Neural progenitor cell (in vitro differentiated cells): ENCODE results near the gene TGM5. TPM values are rescaled to one million over a fixed set of nuclear protein-coding genes. Genes with fewer than 3 reads are reported as not detected.

Experiments used
- DNase-seq: peaks from one replicate; pipeline ENCODE4 v3.0.0-alpha.2; 2016; ENCODE audit warnings: low spot score
- H2AFZ ChIP-seq: fragments of 200-600 bp; sonication (generic); replicated peaks from 2 replicates; pipeline ENCODE4 v1.6.1; 2016; ENCODE audit warnings: antibody characterized with exemption
- H3F3A ChIP-seq: fragments of 200-600 bp; sonication (generic); 2 replicates; pipeline ENCODE4 v1.6.1; 2016; ENCODE audit warnings: antibody characterized with exemption, low read depth
- H3K27ac ChIP-seq: fragments of 200-600 bp; sonication (generic); 2 replicates; pipeline ENCODE4 v1.5.1; 2016; ENCODE audit warnings: mild to moderate bottlenecking
- H3K27me3 ChIP-seq: fragments of 200-600 bp; sonication (generic); 2 replicates; pipeline ENCODE4 v1.6.1; 2016; ENCODE audit warnings: mild to moderate bottlenecking, moderate library complexity
- H3K36me3 ChIP-seq: fragments of 200-600 bp; sonication (generic); 2 replicates; pipeline ENCODE4 v1.5.1; 2016
- H3K4me1 ChIP-seq: fragments of 200-600 bp; sonication (generic); 2 replicates; pipeline ENCODE4 v1.6.1; 2016; ENCODE audit warnings: mixed run types
- H3K4me2 ChIP-seq: fragments of 200-600 bp; sonication (generic); 2 replicates; pipeline ENCODE4 v1.6.1; 2016
- H3K4me3 ChIP-seq: fragments of 200-600 bp; sonication (generic); 2 replicates; pipeline ENCODE4 v1.5.1; 2016
- H3K79me2 ChIP-seq: fragments of 200-600 bp; sonication (generic); 2 replicates; pipeline ENCODE4 v1.6.1; 2016; ENCODE audit warnings: low read depth
- H3K9ac ChIP-seq: fragments of 200-600 bp; sonication (generic); 2 replicates; pipeline ENCODE4 v1.6.1; 2016
- H3K9me3 ChIP-seq: fragments of 200-600 bp; sonication (generic); 2 replicates; pipeline ENCODE4 v1.5.1; 2016; ENCODE audit warnings: low read depth
- H4K20me1 ChIP-seq: fragments of 200-600 bp; sonication (generic); 2 replicates; pipeline ENCODE4 v1.6.1; 2016; ENCODE audit warnings: low read depth
- H3K27ac Mint-ChIP-seq: 3 replicates; pipeline ENCODE4 v1.8.0; 2021; ENCODE audit warnings: mixed read lengths
- H3K27me3 Mint-ChIP-seq: 2 replicates; pipeline ENCODE4 v1.8.0; 2022; ENCODE audit warnings: low read depth, mild to moderate bottlenecking, inconsistent platforms, moderate library complexity, mixed read lengths; ENCODE audit not compliant: insufficient read depth
- H3K36me3 Mint-ChIP-seq: 3 replicates; pipeline ENCODE4 v1.8.0; 2021; ENCODE audit warnings: mixed read lengths
- H3K4me1 Mint-ChIP-seq: 3 replicates; pipeline ENCODE4 v1.8.0; 2021; ENCODE audit warnings: mixed read lengths
- H3K4me3 Mint-ChIP-seq: 3 replicates; pipeline ENCODE4 v1.8.0; 2021; ENCODE audit warnings: mild to moderate bottlenecking, moderate library complexity, mixed read lengths
- H3K9me3 Mint-ChIP-seq: 3 replicates; pipeline ENCODE4 v1.8.0; 2020; ENCODE audit warnings: mixed read lengths
- EZH2 ChIP-seq: fragments of 200-600 bp; sonication (generic); IDR thresholded peaks from 2 replicates; pipeline ENCODE4 v1.6.1; 2017; ENCODE audit warnings: antibody characterized with exemption, mild to moderate bottlenecking, moderate library complexity
- EZH2phosphoT487 ChIP-seq: fragments of 200-600 bp; sonication (generic); IDR thresholded peaks from 2 replicates; pipeline ENCODE4 v1.6.1; 2017; ENCODE audit warnings: antibody characterized with exemption
- total RNA-seq: library from RNA; depleted of rRNA; stranded (reverse); fragments of >200 nt; gene quantifications from 2 replicates; pipeline ENCODE4 v1.2.3, GENCODE V29; 2015; ENCODE audit warnings: low replicate concordance
- TF ChIP-seq, protein P1 (sequence below): fragments of 200-600 bp; sonication (generic); IDR thresholded peaks from 2 replicates; pipeline ENCODE4 v1.5.1; 2017; ENCODE audit warnings: antibody characterized with exemption, mild to moderate bottlenecking

Gene TGM5
- total RNA-seq, 1 donor from 2014 or later = not detected

DNA sequence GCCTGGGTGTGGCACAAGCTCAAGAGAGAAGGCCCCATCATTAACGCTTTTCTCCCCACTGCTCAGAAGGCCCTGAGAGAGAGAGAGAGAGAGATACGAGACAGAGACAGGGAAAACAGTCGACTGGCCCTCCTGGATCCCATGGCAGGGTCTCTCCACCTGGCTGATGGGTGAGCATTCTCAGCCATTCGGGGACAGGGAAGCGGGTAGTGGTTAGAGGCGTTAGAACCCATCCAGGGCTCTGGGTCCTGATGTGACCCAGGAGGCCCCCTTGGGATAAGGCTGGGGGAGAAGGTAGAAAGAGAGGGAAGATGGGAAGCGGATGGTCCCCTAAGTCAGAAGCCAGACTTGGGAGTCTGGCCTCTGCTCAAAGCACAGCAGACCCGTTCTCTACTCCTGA, 7.9 kb downstream of the TGM5 start:
- no peak for TF ChIP-seq EZH2phosphoT487
- DNase-seq = no peak

DNA sequence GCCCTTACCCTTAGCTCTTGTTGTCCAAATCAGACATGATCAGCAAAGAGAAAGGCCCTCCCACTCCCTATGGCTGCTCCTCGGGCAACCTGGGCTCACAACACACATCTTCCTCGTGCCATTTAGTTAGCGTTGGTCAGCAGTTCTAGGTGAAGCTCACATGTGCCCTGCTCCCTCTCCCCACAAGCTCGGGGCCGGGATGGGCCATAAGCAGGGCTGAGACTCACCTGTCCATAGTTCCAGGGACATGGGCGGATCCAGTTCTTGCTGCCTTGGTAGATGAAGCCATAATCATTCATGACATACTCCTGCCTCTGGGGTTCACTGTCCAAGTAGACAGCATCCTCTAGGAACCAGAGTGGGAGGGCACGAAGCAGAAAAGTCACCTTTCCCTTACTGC, 10.4 kb downstream of the TGM5 start:
- Histone ChIP-seq H3K27ac (no peak overlapping the region), H2AFZ (no peak overlapping the region), H3K9me3 (no peaks in the 10 kb centered on the region), H3K27me3 (no peaks in the 10 kb centered on the region), H4K20me1 (no peaks in the 10 kb centered on the region), H3F3A (no peaks in the 10 kb centered on the region), H3K4me2 (no peak overlapping the region), H3K4me1 (no peaks in the 10 kb centered on the region), H3K79me2 (no peaks in the 10 kb centered on the region), H3K9ac (no peak overlapping the region), H3K36me3 (no peaks in the 10 kb centered on the region), H3K4me3 (no peak overlapping the region)
- peaks cover 12% of the 10 kb centered on the region for H3K27me3 Mint-ChIP-seq
- H3K27ac Mint-ChIP-seq = no peak overlapping the region
- no peaks in the 10 kb centered on the region for H3K36me3 Mint-ChIP-seq
- H3K4me3 Mint-ChIP-seq = no peak overlapping the region
- no peak for TF ChIP-seq EZH2
- no peak for TF ChIP-seq EZH2phosphoT487
- TF ChIP-seq, protein P1, sequence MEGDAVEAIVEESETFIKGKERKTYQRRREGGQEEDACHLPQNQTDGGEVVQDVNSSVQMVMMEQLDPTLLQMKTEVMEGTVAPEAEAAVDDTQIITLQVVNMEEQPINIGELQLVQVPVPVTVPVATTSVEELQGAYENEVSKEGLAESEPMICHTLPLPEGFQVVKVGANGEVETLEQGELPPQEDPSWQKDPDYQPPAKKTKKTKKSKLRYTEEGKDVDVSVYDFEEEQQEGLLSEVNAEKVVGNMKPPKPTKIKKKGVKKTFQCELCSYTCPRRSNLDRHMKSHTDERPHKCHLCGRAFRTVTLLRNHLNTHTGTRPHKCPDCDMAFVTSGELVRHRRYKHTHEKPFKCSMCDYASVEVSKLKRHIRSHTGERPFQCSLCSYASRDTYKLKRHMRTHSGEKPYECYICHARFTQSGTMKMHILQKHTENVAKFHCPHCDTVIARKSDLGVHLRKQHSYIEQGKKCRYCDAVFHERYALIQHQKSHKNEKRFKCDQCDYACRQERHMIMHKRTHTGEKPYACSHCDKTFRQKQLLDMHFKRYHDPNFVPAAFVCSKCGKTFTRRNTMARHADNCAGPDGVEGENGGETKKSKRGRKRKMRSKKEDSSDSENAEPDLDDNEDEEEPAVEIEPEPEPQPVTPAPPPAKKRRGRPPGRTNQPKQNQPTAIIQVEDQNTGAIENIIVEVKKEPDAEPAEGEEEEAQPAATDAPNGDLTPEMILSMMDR = no peak
- H3K4me1 Mint-ChIP-seq = no peaks in the 10 kb centered on the region
- no peak for DNase-seq
- no peaks in the 10 kb centered on the region for H3K9me3 Mint-ChIP-seq

More for the DNA sequence above, 7.9 kb downstream of the TGM5 start:
- Histone ChIP-seq H4K20me1 (no peaks in the 10 kb centered on the region), H3K4me1 (no peaks in the 10 kb centered on the region), H3K79me2 (no peaks in the 10 kb centered on the region), H3K27me3 (peaks cover 7% of the 10 kb centered on the region), H3F3A (no peaks in the 10 kb centered on the region), H3K27ac (no peak overlapping the region), H3K9me3 (no peaks in the 10 kb centered on the region), H3K9ac (no peak overlapping the region), H3K36me3 (no peaks in the 10 kb centered on the region), H2AFZ (no peak overlapping the region), H3K4me3 (no peak overlapping the region), H3K4me2 (no peak overlapping the region)
- Mint-ChIP-seq H3K36me3 (no peaks in the 10 kb centered on the region), H3K4me1 (no peaks in the 10 kb centered on the region), H3K4me3 (no peak overlapping the region), H3K27me3 (peaks cover 5% of the 10 kb centered on the region), H3K9me3 (no peaks in the 10 kb centered on the region), H3K27ac (no peak overlapping the region)

DNA sequence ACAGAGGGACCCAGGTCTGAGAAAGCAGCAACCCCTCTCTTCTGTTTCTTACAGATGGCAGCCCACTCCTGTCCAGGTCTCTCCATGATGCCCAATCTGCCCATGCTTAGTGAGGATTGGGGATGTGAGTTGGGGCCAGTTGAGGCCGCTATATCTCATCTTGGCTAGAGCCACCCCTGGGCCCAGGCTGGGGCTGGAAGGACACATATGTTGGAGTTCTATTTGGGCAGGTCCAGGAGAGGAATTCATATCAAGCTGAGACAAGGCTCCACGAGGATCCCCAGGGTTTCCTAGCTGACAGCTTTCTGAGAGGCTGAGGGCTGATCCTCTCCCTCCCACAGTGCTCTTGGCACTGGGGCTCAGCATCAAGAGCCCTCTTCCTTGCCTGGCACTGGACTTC, 11.4 kb downstream of the TGM5 start:
- H3K4me3 ChIP-seq = no peak overlapping the region
- TF ChIP-seq, protein P1 = no peak
- TF ChIP-seq EZH2 = no peak
- no peak for TF ChIP-seq EZH2phosphoT487
- no peaks in the 10 kb centered on the region for H4K20me1 ChIP-seq
- DNase-seq = no peak
- no peaks in the 10 kb centered on the region for H3K27me3 ChIP-seq
- H3K36me3 ChIP-seq = no peaks in the 10 kb centered on the region
- H3K4me1 ChIP-seq = no peaks in the 10 kb centered on the region
- H3K27me3 Mint-ChIP-seq = peaks cover 12% of the 10 kb centered on the region
- H3K9me3 ChIP-seq = no peaks in the 10 kb centered on the region
- H2AFZ ChIP-seq = no peak overlapping the region
- H3K4me1 Mint-ChIP-seq = no peaks in the 10 kb centered on the region
- H3K9ac ChIP-seq = no peak overlapping the region
- no peak overlapping the region for H3K4me3 Mint-ChIP-seq
- no peak overlapping the region for H3K27ac ChIP-seq
- no peak overlapping the region for H3K27ac Mint-ChIP-seq
- no peaks in the 10 kb centered on the region for H3K36me3 Mint-ChIP-seq
- no peaks in the 10 kb centered on the region for H3F3A ChIP-seq
- no peak overlapping the region for H3K4me2 ChIP-seq
- H3K9me3 Mint-ChIP-seq = no peaks in the 10 kb centered on the region
- no peaks in the 10 kb centered on the region for H3K79me2 ChIP-seq

DNA sequence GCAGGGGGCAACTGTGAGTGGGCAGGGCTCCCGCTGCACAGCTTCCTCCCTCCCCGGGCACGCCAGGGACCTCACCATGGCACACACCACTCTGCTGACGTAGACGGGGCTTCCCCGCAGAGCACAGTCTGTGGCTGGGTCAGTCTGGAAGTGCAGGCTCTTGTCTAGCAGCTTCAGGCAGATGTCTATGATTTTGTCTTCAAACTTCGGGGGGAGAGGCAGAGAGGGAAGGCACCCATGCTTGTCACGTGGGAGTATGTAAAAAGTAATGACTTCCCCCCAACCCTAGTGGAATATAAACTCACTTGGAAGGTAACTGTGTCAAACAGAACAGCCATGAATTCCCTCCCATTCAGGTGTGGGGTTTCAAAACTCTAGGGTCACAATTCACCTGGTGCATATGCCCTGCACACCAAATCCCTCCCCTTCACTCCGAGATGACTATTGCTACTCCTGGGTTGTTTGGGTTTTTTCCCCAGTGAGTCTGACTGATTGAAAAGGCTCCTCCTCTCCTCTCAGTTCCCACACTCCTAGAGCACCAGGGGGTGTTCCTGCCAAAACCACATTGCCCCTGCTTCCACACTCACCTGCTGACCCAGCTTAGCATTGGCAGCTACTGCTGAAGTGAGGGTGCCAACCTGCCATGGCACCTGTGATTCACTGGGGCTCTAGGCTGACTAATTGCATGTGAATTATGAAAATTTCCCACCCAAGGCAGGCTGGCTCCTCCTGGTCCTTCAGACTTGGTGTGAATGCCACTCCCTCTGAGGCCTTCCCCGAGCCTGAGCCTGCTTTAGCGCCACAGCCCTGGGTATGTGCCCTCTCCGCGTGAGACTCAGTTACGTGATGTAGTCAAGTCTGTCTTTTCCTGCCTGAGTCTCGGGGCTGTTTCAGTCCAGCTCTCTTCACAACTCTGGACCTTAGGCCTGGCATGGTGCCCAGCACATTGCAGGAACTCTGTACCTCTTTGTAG, 13.0 kb downstream of the TGM5 start:
- Histone ChIP-seq H3K4me3 (no peak overlapping the region), H3K27me3 (no peaks in the 10 kb centered on the region), H3K27ac (no peak overlapping the region), H3K4me1 (no peaks in the 10 kb centered on the region), H3K79me2 (no peaks in the 10 kb centered on the region), H3K9ac (no peak overlapping the region), H3K36me3 (no peaks in the 10 kb centered on the region), H3K9me3 (no peaks in the 10 kb centered on the region), H4K20me1 (no peaks in the 10 kb centered on the region), H3F3A (no peaks in the 10 kb centered on the region), H3K4me2 (no peak overlapping the region), H2AFZ (no peak overlapping the region)
- Mint-ChIP-seq H3K36me3 (no peaks in the 10 kb centered on the region), H3K27me3 (peaks cover 11% of the 10 kb centered on the region), H3K4me3 (no peak overlapping the region), H3K4me1 (no peaks in the 10 kb centered on the region), H3K9me3 (no peaks in the 10 kb centered on the region), H3K27ac (no peak overlapping the region)
- TF ChIP-seq, protein P1 = no peak
- TF ChIP-seq EZH2phosphoT487 (no peak), EZH2 (no peak)
- no peak for DNase-seq
